ENCODE data around the gene IFIT1.

The IFIT1 gene

DNA sequence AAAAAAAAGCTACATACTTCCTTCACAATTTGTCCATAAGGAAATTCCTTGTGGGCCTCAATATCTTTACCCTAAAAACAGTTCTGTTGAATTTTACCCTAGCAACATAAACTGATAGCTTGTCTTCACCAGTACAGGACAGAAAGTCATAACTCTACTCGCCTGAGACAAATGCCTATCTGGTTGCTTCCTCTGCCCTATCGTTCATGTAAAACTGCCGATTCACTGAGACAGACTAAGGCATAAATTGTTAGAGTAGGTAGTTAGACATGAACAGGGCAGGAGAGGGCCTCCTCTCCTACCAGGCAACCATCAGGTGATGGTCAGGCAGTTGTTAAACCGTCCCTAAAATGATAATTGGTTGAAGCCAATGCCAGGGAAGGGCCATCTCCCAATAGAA is 39.6 kb upstream of the IFIT1 start:
- no peak overlapping the region for H3K4me3 ChIP-seq (ENCODE audit: low read depth, low read length)
- DNase-seq (ENCODE audit: low read depth): no peak
- no peak for TF ChIP-seq MYC (IDR thresholded peaks at IDR 0.05; ENCODE audit: low read depth, low read length)
- TF ChIP-seq, protein P1, sequence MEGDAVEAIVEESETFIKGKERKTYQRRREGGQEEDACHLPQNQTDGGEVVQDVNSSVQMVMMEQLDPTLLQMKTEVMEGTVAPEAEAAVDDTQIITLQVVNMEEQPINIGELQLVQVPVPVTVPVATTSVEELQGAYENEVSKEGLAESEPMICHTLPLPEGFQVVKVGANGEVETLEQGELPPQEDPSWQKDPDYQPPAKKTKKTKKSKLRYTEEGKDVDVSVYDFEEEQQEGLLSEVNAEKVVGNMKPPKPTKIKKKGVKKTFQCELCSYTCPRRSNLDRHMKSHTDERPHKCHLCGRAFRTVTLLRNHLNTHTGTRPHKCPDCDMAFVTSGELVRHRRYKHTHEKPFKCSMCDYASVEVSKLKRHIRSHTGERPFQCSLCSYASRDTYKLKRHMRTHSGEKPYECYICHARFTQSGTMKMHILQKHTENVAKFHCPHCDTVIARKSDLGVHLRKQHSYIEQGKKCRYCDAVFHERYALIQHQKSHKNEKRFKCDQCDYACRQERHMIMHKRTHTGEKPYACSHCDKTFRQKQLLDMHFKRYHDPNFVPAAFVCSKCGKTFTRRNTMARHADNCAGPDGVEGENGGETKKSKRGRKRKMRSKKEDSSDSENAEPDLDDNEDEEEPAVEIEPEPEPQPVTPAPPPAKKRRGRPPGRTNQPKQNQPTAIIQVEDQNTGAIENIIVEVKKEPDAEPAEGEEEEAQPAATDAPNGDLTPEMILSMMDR (IDR thresholded peaks at IDR 0.05; ENCODE audit: low read depth, low read length): no peak
- TF ChIP-seq, protein P2, sequence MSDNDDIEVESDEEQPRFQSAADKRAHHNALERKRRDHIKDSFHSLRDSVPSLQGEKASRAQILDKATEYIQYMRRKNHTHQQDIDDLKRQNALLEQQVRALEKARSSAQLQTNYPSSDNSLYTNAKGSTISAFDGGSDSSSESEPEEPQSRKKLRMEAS (IDR thresholded peaks at IDR 0.05; ENCODE audit: low read depth, low read length): no peak

DNA sequence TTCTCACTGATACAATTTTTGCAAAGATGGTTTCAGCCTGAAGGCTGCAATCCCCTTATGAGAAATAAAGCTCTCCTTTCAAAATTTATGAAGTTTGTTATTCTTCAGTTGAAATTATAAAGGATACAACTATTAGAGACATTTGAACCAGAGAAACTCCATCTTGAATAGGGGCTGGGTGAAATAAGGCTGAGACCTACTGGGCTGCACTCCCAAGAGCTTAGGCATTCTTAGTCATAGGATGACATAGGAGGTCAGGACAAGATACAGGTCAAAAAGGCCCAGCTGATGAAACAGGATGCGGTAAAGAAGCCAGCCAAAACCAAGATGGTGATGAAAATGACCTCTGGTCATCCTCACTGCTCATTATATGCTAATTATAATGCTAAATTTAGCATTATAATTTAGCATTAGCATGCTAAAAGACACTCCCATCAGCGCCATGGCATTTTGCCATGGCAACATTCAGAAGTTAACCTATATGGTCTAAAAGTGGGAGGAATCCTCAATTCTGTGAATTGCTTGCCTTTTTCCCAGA is 37.0 kb upstream of the IFIT1 start:
- peak; percentile 26 for DNase-seq (ENCODE audit: low read depth)
- no peak overlapping the region for H3K4me3 ChIP-seq (ENCODE audit: low read depth, low read length)
- TF ChIP-seq, protein P2 (IDR thresholded peaks at IDR 0.05; ENCODE audit: low read depth, low read length): no peak
- TF ChIP-seq, protein P1 (IDR thresholded peaks at IDR 0.05; ENCODE audit: low read depth, low read length): no peak
- no peak for TF ChIP-seq POLR2A (IDR thresholded peaks at IDR 0.05; ENCODE audit: extremely low read depth, insufficient read length)

DNA sequence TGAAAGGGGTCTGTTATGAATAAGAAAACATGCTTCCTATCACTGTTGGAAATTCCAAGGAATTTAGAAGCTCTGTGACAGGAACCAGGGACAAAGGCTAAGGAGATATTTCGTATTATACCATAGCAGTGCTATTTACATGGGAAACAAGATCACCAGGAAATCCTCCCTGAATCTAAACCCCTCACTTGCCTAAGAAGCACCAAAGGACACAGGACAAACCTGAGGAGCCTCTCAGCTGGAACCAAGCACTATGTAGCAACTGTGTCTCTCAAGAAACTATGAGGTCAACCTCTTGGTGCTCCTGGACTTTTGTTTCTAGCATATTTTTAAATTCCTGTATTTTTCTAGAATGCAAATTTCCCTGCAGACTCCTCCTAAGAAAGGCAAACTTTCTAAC is 35.3 kb upstream of the IFIT1 start:
- H3K4me3 ChIP-seq (ENCODE audit: low read depth, low read length): no peak overlapping the region
- TF ChIP-seq, protein P1 (IDR thresholded peaks at IDR 0.05; ENCODE audit: low read depth, low read length): no peak
- TF ChIP-seq MYC (IDR thresholded peaks at IDR 0.05; ENCODE audit: low read depth, low read length) (no peak), POLR2A (IDR thresholded peaks at IDR 0.05; ENCODE audit: extremely low read depth, insufficient read length) (no peak)
- TF ChIP-seq, protein P2 (IDR thresholded peaks at IDR 0.05; ENCODE audit: low read depth, low read length): no peak
- DNase-seq (ENCODE audit: low read depth): no peak

DNA sequence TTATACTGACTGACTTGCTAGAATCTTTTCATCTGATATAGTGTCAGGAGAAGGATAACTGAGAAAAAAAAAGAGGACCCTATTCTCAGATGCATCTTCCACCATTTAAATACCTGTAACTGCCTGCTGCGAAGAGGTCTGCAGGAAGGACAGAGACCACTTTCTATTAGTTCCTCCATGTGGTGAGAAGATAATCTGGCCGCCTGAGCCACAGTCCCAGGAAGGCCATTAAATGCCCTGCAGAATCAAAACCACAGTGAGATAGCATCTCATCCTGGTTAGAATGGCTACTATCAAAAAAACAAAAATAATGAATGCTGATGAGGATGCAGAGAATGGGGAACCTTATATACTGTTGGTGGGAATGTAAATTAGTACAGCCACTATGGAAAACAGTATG is 34.4 kb upstream of the IFIT1 start:
- TF ChIP-seq, protein P1 (IDR thresholded peaks at IDR 0.05; ENCODE audit: low read depth, low read length): no peak
- TF ChIP-seq POLR2A (IDR thresholded peaks at IDR 0.05; ENCODE audit: extremely low read depth, insufficient read length) (no peak), MYC (IDR thresholded peaks at IDR 0.05; ENCODE audit: low read depth, low read length) (no peak)
- TF ChIP-seq, protein P2 (IDR thresholded peaks at IDR 0.05; ENCODE audit: low read depth, low read length): no peak
- DNase-seq (ENCODE audit: low read depth): peak; percentile 27
- H3K4me3 ChIP-seq (ENCODE audit: low read depth, low read length): no peak overlapping the region

DNA sequence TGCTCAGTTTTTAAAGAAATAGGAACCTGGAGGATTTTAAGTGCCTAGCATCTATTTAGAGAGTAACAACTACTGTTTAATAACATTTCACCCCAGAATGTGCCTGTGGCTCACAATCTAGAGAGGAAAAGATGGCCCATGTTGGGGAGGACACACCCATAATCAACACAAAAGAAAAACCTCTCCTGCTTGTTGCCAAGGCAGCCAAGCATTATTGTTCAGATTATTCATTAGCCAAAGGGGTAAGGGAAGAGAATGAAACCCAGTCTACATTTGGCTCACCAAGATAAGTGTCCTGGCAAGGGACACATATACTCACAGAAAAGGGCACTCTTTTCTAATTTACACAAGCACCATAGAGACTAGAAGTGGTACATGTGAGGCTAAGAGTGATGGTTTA is 32.3 kb upstream of the IFIT1 start:
- H3K4me3 ChIP-seq (ENCODE audit: low read depth, low read length): no peak overlapping the region
- DNase-seq (ENCODE audit: low read depth): no peak
- TF ChIP-seq MYC (IDR thresholded peaks at IDR 0.05; ENCODE audit: low read depth, low read length) (no peak), POLR2A (IDR thresholded peaks at IDR 0.05; ENCODE audit: extremely low read depth, insufficient read length) (no peak)
- TF ChIP-seq, protein P1 (IDR thresholded peaks at IDR 0.05; ENCODE audit: low read depth, low read length): no peak
- TF ChIP-seq, protein P2 (IDR thresholded peaks at IDR 0.05; ENCODE audit: low read depth, low read length): no peak

DNA sequence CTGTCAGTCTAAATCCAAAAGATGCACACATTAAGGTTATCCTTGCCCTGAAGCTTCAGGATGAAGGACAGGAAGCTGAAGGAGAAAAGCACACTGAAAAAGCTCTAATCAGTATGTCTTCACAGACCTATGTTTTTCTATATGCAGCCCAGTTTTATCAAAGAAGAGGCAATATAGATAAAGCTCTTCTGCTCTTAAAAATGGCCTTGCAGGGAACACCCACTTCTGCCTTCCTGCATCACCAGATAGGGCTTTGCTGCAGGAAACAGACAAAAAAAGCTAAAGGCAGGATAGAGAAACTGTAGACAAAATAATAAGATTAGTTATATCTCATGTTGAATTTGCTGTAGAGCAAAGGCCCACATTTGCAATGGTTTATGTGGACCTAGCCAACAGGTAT is 29.5 kb upstream of the IFIT1 start:
- no peak overlapping the region for H3K4me3 ChIP-seq (ENCODE audit: low read depth, low read length)
- TF ChIP-seq POLR2A (IDR thresholded peaks at IDR 0.05; ENCODE audit: extremely low read depth, insufficient read length) (no peak), MYC (IDR thresholded peaks at IDR 0.05; ENCODE audit: low read depth, low read length) (no peak)
- TF ChIP-seq, protein P2 (IDR thresholded peaks at IDR 0.05; ENCODE audit: low read depth, low read length): no peak
- TF ChIP-seq, protein P1 (IDR thresholded peaks at IDR 0.05; ENCODE audit: low read depth, low read length): no peak
- DNase-seq (ENCODE audit: low read depth): no peak

Data from NB4 (cell line).